ENCODE results near the gene PRPS2.

- TF ChIP-seq, protein P1, sequence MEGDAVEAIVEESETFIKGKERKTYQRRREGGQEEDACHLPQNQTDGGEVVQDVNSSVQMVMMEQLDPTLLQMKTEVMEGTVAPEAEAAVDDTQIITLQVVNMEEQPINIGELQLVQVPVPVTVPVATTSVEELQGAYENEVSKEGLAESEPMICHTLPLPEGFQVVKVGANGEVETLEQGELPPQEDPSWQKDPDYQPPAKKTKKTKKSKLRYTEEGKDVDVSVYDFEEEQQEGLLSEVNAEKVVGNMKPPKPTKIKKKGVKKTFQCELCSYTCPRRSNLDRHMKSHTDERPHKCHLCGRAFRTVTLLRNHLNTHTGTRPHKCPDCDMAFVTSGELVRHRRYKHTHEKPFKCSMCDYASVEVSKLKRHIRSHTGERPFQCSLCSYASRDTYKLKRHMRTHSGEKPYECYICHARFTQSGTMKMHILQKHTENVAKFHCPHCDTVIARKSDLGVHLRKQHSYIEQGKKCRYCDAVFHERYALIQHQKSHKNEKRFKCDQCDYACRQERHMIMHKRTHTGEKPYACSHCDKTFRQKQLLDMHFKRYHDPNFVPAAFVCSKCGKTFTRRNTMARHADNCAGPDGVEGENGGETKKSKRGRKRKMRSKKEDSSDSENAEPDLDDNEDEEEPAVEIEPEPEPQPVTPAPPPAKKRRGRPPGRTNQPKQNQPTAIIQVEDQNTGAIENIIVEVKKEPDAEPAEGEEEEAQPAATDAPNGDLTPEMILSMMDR (IDR thresholded peaks at IDR 0.05; ENCODE audit: control extremely low read depth in 1 of 3, insufficient read depth in 1 of 3, low read depth in 1 of 3, low read length in 3 of 3), result no peak
- TF ChIP-seq BACH1 (IDR thresholded peaks at IDR 0.05; ENCODE audit: low read length) (no peak), POLR2A (IDR thresholded peaks at IDR 0.05; ENCODE audit: control extremely low read depth in 1 of 2, low read depth in 2 of 2, low read length in 2 of 2) (no peak), HDAC2 (IDR thresholded peaks at IDR 0.05; ENCODE audit: borderline replicate concordance in 1 of 2, low read depth in 2 of 2, low read length in 2 of 2) (no peak), CEBPB (IDR thresholded peaks at IDR 0.05; ENCODE audit: low read depth, low read length) (no peak), MAX (IDR thresholded peaks at IDR 0.05) (no peak), JUN (IDR thresholded peaks at IDR 0.05; ENCODE audit: low read depth, low read length) (no peak), YY1 (IDR thresholded peaks at IDR 0.05; ENCODE audit: low read depth, low read length) (no peak), SUZ12 (IDR thresholded peaks at IDR 0.05; ENCODE audit: low read length) (no peak), SIN3A (conservative IDR thresholded peaks at IDR 0.05 in 1 of 2, IDR thresholded peaks at IDR 0.05 in 1 of 2; ENCODE audit: low read depth in 1 of 2, low read length in 2 of 2) (no peak)
Observed at GRCh38 chrX:12825801-12826200, 34.6 kb downstream of the PRPS2 start.
